Mesendoderm (in vitro differentiated cells): ENCODE measurements around the gene NEK7.

ENCODE experiments used
- DNase-seq: peaks from one replicate; pipeline ENCODE4 v3.0.0; 2013
- H2AK5ac ChIP-seq: 2 replicates; pipeline ENCODE4 v1.6.1; 2013; ENCODE audit warnings: low read length, inconsistent platforms
- H2BK120ac ChIP-seq: 2 replicates; pipeline ENCODE4 v1.6.1; 2013; ENCODE audit warnings: low read depth, mild to moderate bottlenecking, low read length, moderate library complexity, mixed read lengths
- H2BK15ac ChIP-seq: replicated peaks from 2 replicates; pipeline ENCODE4 v1.6.1; 2013; ENCODE audit warnings: low read depth, mild to moderate bottlenecking, moderate library complexity
- H2BK5ac ChIP-seq: 2 replicates; pipeline ENCODE4 v1.6.1; 2013; ENCODE audit warnings: low read length, inconsistent platforms
- H3K18ac ChIP-seq: 2 replicates; pipeline ENCODE4 v1.6.1; 2013; ENCODE audit warnings: mild to moderate bottlenecking, low read length, mixed read lengths
- H3K23ac ChIP-seq: one replicate; pipeline ENCODE4 v1.6.1; 2013; ENCODE audit warnings: low read length
- H3K27ac ChIP-seq: 2 replicates; pipeline ENCODE4 v1.5.1; 2013; ENCODE audit warnings: low read depth, mild to moderate bottlenecking, inconsistent platforms, low read length, moderate library complexity
- H3K27me3 ChIP-seq: 2 replicates; pipeline ENCODE4 v1.6.1; 2013; ENCODE audit warnings: low read length, control low read depth, mild to moderate bottlenecking, inconsistent platforms; ENCODE audit not compliant: insufficient read depth, poor library complexity
- H3K36me3 ChIP-seq: 2 replicates; pipeline ENCODE4 v1.6.1; 2013; ENCODE audit warnings: low read length, inconsistent platforms; ENCODE audit not compliant: control insufficient read depth, insufficient read depth
- H3K4ac ChIP-seq: one replicate; pipeline ENCODE4 v1.6.1; 2013; ENCODE audit warnings: low read depth, mild to moderate bottlenecking, low read length, moderate library complexity
- H3K4me1 ChIP-seq: 2 replicates; pipeline ENCODE4 v1.6.1; 2013; ENCODE audit warnings: low read depth, low read length, inconsistent platforms; ENCODE audit not compliant: control insufficient read depth
- H3K4me2 ChIP-seq: 2 replicates; pipeline ENCODE4 v1.6.1; 2013; ENCODE audit warnings: low read length
- H3K4me3 ChIP-seq: 2 replicates; pipeline ENCODE4 v1.5.1; 2013; ENCODE audit warnings: mild to moderate bottlenecking, low read length
- H3K56ac ChIP-seq: one replicate; pipeline ENCODE4 v1.6.1; 2013; ENCODE audit warnings: low read length
- H3K79me1 ChIP-seq: 2 replicates; pipeline ENCODE4 v1.6.1; 2013; ENCODE audit warnings: low read length, inconsistent platforms
- H3K79me2 ChIP-seq: 2 replicates; pipeline ENCODE4 v1.6.1; 2013; ENCODE audit warnings: mild to moderate bottlenecking, low read length; ENCODE audit not compliant: control insufficient read depth, insufficient read depth
- H3K9ac ChIP-seq: 2 replicates; pipeline ENCODE4 v1.6.1; 2013; ENCODE audit warnings: low read length, inconsistent platforms
- H4K5ac ChIP-seq: one replicate; pipeline ENCODE4 v1.6.1; 2013; ENCODE audit warnings: low read length
- H4K8ac ChIP-seq: one replicate; pipeline ENCODE4 v1.6.1; 2013; ENCODE audit warnings: low read depth, mild to moderate bottlenecking, control low read depth, low read length, moderate library complexity
- WGBS: extraction: QIAGEN DNeasy Blood & Tissue Kit; methylation state at CpG from one replicate; pipeline ENCODE4 v1.1.7; 2013; ENCODE audit warnings: low lambda C conversion rate, missing lambda C conversion rate; ENCODE audit not compliant: insufficient coverage; ENCODE audit errors: extremely low coverage; 5-methylcytosine and 5-hydroxymethylcytosine counted together

Gene NEK7

GRCh38 chr1:198161718-198162090, 4.9 kb downstream of the NEK7 start:
- H3K4ac ChIP-seq: no peak overlapping the region
- no peak overlapping the region for H2BK15ac ChIP-seq
- H3K27ac ChIP-seq: no peak overlapping the region
- no peak overlapping the region for H2BK5ac ChIP-seq
- H3K79me1 ChIP-seq: peaks cover 5% of the 10 kb centered on the region
- no peaks in the 10 kb centered on the region for H3K27me3 ChIP-seq
- H3K4me1 ChIP-seq: peaks cover 6% of the 10 kb centered on the region
- no peak overlapping the region for H3K23ac ChIP-seq
- H3K36me3 ChIP-seq: no peaks in the 10 kb centered on the region
- H4K8ac ChIP-seq: no peak overlapping the region
- no CpG with 5 or more reads among the region's 2 CpGs for WGBS
- no peak overlapping the region for H2BK120ac ChIP-seq
- H2AK5ac ChIP-seq: no peak overlapping the region
- H3K4me2 ChIP-seq: no peak overlapping the region
- no peak overlapping the region for H3K56ac ChIP-seq
- DNase-seq: no peak
- H3K18ac ChIP-seq: no peak overlapping the region
- no peak overlapping the region for H4K5ac ChIP-seq
- H3K79me2 ChIP-seq: peaks cover 46% of the 10 kb centered on the region
- no peak overlapping the region for H3K4me3 ChIP-seq
- no peak overlapping the region for H3K9ac ChIP-seq

- H3K18ac ChIP-seq: peak overlapping the region; percentile 60
- H3K79me1 ChIP-seq: peaks cover 5% of the 10 kb centered on the region
- peaks cover 46% of the 10 kb centered on the region for H3K79me2 ChIP-seq
- no peak overlapping the region for H2BK120ac ChIP-seq
- H3K23ac ChIP-seq: no peak overlapping the region
- H3K27me3 ChIP-seq: no peaks in the 10 kb centered on the region
- no CpG with 5 or more reads among the region's 2 CpGs for WGBS
- H2BK5ac ChIP-seq: no peak overlapping the region
- H2BK15ac ChIP-seq: no peak overlapping the region
- no peak overlapping the region for H3K27ac ChIP-seq
- DNase-seq: no peak
- H3K36me3 ChIP-seq: no peaks in the 10 kb centered on the region
- H3K4me1 ChIP-seq: peaks cover 6% of the 10 kb centered on the region
- H2AK5ac ChIP-seq: no peak overlapping the region
- no peak overlapping the region for H4K5ac ChIP-seq
- no peak overlapping the region for H3K4me2 ChIP-seq
- H3K56ac ChIP-seq: no peak overlapping the region
- no peak overlapping the region for H4K8ac ChIP-seq
- H3K4me3 ChIP-seq: no peak overlapping the region
- H3K9ac ChIP-seq: no peak overlapping the region
- peak overlapping the region; percentile 36 for H3K4ac ChIP-seq
These were observed 5.4 kb downstream of the NEK7 start for GRCh38 chr1:198162091-198162767.

- Histone ChIP-seq H2BK15ac (no peak overlapping the region), H3K27ac (no peak overlapping the region), H3K27me3 (no peaks in the 10 kb centered on the region), H2BK5ac (no peak overlapping the region), H3K4me2 (no peak overlapping the region), H3K4ac (no peak overlapping the region), H2BK120ac (no peak overlapping the region), H3K79me2 (peaks cover 47% of the 10 kb centered on the region), H2AK5ac (no peak overlapping the region), H3K56ac (no peak overlapping the region), H3K36me3 (no peaks in the 10 kb centered on the region), H3K4me1 (peaks cover 14% of the 10 kb centered on the region), H3K4me3 (no peak overlapping the region), H3K79me1 (peaks cover 9% of the 10 kb centered on the region), H4K8ac (no peak overlapping the region), H4K5ac (no peak overlapping the region), H3K18ac (no peak overlapping the region), H3K9ac (no peak overlapping the region), H3K23ac (no peak overlapping the region)
- no CpG with 5 or more reads among the region's 5 CpGs for WGBS
- DNase-seq: no peak
These were observed 9.3 kb downstream of the NEK7 start for GRCh38 chr1:198165927-198166647.

- no peak for DNase-seq
- peaks cover 14% of the 10 kb centered on the region for H3K4me1 ChIP-seq
- H3K4ac ChIP-seq: no peak overlapping the region
- H3K79me1 ChIP-seq: peaks cover 11% of the 10 kb centered on the region
- H3K18ac ChIP-seq: no peak overlapping the region
- H2AK5ac ChIP-seq: no peak overlapping the region
- H4K8ac ChIP-seq: no peak overlapping the region
- H4K5ac ChIP-seq: no peak overlapping the region
- H3K27me3 ChIP-seq: no peaks in the 10 kb centered on the region
- H3K4me3 ChIP-seq: no peak overlapping the region
- H3K23ac ChIP-seq: no peak overlapping the region
- no peak overlapping the region for H3K56ac ChIP-seq
- H3K79me2 ChIP-seq: peaks cover 45% of the 10 kb centered on the region
- no peak overlapping the region for H2BK5ac ChIP-seq
- H3K27ac ChIP-seq: no peak overlapping the region
- H3K4me2 ChIP-seq: no peak overlapping the region
- no peak overlapping the region for H2BK120ac ChIP-seq
- no peak overlapping the region for H3K9ac ChIP-seq
- H3K36me3 ChIP-seq: no peaks in the 10 kb centered on the region
- no peak overlapping the region for H2BK15ac ChIP-seq
- WGBS: no CpG with 5 or more reads among the region's 2 CpGs
These were observed 10.1 kb downstream of the NEK7 start for GRCh38 chr1:198166900-198167299.

GRCh38 chr1:198167436-198167934, 10.7 kb downstream of the NEK7 start:
- Histone ChIP-seq H2AK5ac (no peak overlapping the region), H2BK15ac (no peak overlapping the region), H2BK120ac (no peak overlapping the region), H2BK5ac (no peak overlapping the region), H3K27me3 (no peaks in the 10 kb centered on the region), H3K4me2 (no peak overlapping the region), H3K23ac (no peak overlapping the region), H4K8ac (no peak overlapping the region), H3K4me3 (no peak overlapping the region), H3K56ac (no peak overlapping the region), H3K79me2 (peaks cover 40% of the 10 kb centered on the region), H3K27ac (no peak overlapping the region), H4K5ac (no peak overlapping the region), H3K18ac (no peak overlapping the region), H3K36me3 (no peaks in the 10 kb centered on the region), H3K9ac (no peak overlapping the region), H3K79me1 (peaks cover 11% of the 10 kb centered on the region), H3K4me1 (peaks cover 12% of the 10 kb centered on the region), H3K4ac (no peak overlapping the region)
- no peak for DNase-seq
- no CpG with 5 or more reads among the region's 3 CpGs for WGBS
